Activated T-cell treated with anti-CD3 and anti-CD28 coated beads, Interleukin-2, amount 50 U/mL, for 24 hours (primary cell): Measurements from ENCODE around the gene FDPS.
"Not testable (repeated sequence)": the region's sequence is repeated elsewhere in the genome, so short reads cannot be mapped to it uniquely, and the experiment has no call there.

ENCODE experiments used
- DNase-seq: peaks from one replicate; pipeline ENCODE4 v3.0.0-alpha.2; 2020
- H3K27ac Mint-ChIP-seq: 2 replicates; pipeline ENCODE4 v1.8.0; 2020; ENCODE audit warnings: mild to moderate bottlenecking, mixed read lengths
- H3K27me3 Mint-ChIP-seq: 2 replicates; pipeline ENCODE4 v1.8.0; 2020; ENCODE audit warnings: mixed read lengths
- H3K36me3 Mint-ChIP-seq: 2 replicates; pipeline ENCODE4 v1.8.0; 2020; ENCODE audit warnings: low read depth, mixed read lengths
- H3K4me1 Mint-ChIP-seq: 2 replicates; pipeline ENCODE4 v1.8.0; 2020; ENCODE audit warnings: low read depth, mixed read lengths
- H3K4me3 Mint-ChIP-seq: 2 replicates; pipeline ENCODE4 v1.8.0; 2020; ENCODE audit warnings: mild to moderate bottlenecking, moderate library complexity, mixed read lengths
- H3K9me3 Mint-ChIP-seq: 2 replicates; pipeline ENCODE4 v1.8.0; 2020; ENCODE audit warnings: mixed read lengths

FDPS gene

DNA sequence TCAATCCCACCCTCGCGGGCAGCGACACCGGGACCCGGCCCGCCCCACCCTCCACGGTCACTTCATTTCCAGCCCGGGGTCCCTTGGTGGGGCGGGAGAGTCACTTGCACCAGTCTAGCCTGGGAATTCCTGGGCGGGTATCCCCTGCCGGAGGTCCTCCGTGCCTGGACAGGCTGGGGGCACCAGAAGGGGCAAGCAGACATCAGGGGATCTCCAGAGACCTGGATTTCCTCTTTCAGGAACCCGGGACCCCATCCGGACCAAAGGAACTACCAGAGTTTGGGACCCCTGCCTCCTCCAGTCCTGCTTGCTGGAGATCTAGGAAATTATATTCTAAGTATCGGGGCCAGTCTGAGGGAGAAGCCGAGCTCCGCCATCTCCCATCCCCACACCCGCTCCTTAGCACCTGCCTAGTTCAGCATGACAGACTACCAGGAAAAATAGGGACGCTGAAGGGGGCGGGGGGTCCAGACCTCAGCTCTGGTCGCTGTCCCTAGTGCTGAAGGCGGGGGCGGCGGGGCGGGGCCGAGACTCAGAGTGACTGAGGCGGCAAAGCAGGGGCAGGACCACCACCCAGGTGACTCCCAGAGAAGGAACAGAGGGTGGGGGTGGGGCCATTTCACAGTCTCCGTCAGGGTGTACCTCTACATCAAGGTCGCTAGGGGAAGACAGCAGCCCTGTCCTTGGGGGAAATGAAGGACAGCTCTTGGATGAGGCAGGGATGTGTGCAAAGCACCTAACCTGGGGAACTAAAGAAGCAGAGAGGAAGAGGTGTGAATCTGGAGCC, 30.6 kb upstream of the FDPS start:
- DNase-seq = peak; percentile 81
- Mint-ChIP-seq H3K4me3 (peak overlapping the region; percentile 78), H3K27me3 (no peaks in the 10 kb centered on the region), H3K27ac (no peak overlapping the region), H3K36me3 (no peaks in the 10 kb centered on the region), H3K4me1 (peaks cover 27% of the 10 kb centered on the region), H3K9me3 (no peaks in the 10 kb centered on the region)

- H3K27ac Mint-ChIP-seq = no peak overlapping the region
- DNase-seq = no peak
- H3K4me1 Mint-ChIP-seq = peaks cover 24% of the 10 kb centered on the region
- H3K4me3 Mint-ChIP-seq = no peak overlapping the region
- no peaks in the 10 kb centered on the region for H3K36me3 Mint-ChIP-seq
- H3K27me3 Mint-ChIP-seq = no peaks in the 10 kb centered on the region
- no peaks in the 10 kb centered on the region for H3K9me3 Mint-ChIP-seq
Observed at GRCh38 chr1:155278689-155279160, 29.9 kb upstream of the FDPS start.

GRCh38 chr1:155279268-155279667, 29.4 kb upstream of the FDPS start:
- Mint-ChIP-seq H3K27ac (no peak overlapping the region), H3K36me3 (no peaks in the 10 kb centered on the region)

DNA sequence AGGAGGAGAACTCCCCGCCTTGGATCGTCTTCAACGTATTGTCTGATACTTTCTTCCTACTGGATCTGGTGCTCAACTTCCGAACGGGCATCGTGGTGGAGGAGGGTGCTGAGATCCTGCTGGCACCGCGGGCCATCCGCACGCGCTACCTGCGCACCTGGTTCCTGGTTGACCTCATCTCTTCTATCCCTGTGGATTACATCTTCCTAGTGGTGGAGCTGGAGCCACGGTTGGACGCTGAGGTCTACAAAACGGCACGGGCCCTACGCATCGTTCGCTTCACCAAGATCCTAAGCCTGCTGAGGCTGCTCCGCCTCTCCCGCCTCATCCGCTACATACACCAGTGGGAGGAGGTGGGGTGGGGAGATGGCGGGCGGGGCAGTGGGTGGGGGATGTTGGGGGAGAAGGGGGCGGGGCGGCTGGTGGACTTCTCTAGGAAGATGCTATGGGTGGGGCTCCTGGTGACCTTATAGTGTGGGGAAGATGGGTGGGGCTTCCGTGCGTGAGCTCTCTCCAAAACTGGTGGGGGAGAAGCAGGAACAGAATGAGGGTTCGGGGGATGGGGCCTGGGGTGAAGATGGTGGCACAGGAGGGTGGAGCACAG, 26.1 kb upstream of the FDPS start:
- Mint-ChIP-seq H3K27me3 (no peaks in the 10 kb centered on the region), H3K9me3 (no peaks in the 10 kb centered on the region), H3K4me1 (peaks cover 6% of the 10 kb centered on the region), H3K4me3 (no peak overlapping the region), H3K27ac (no peak overlapping the region), H3K36me3 (peaks cover 2% of the 10 kb centered on the region)
- no peak for DNase-seq

More at GRCh38 chr1:155279268-155279667, 29.4 kb upstream of the FDPS start:
- DNase-seq = no peak
- H3K9me3 Mint-ChIP-seq = no peaks in the 10 kb centered on the region
- H3K4me1 Mint-ChIP-seq = peaks cover 21% of the 10 kb centered on the region
- no peak overlapping the region for H3K4me3 Mint-ChIP-seq
- H3K27me3 Mint-ChIP-seq = no peaks in the 10 kb centered on the region

DNA sequence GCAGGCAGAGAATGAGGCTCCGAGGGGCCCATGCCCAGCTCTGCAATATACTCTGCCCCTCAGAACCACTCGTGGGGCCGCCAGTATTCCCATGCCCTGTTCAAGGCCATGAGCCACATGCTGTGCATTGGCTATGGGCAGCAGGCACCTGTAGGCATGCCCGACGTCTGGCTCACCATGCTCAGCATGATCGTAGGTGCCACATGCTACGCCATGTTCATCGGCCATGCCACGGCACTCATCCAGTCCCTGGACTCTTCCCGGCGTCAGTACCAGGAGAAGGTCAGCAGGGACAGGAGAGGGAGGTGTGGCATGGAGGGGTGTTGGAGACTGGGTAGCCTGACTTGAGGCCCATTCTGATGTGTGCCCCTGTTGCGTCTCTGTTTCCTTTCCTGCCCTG, 24.2 kb upstream of the FDPS start:
- no peak for DNase-seq
- Mint-ChIP-seq H3K4me1 (no peaks in the 10 kb centered on the region), H3K27ac (no peak overlapping the region), H3K9me3 (no peaks in the 10 kb centered on the region), H3K4me3 (no peak overlapping the region), H3K36me3 (peaks cover 3% of the 10 kb centered on the region), H3K27me3 (no peaks in the 10 kb centered on the region)

GRCh38 chr1:155285063-155285462, 23.6 kb upstream of the FDPS start:
- Mint-ChIP-seq H3K4me3 (no peak overlapping the region), H3K27me3 (peaks cover 1% of the 10 kb centered on the region)

DNA sequence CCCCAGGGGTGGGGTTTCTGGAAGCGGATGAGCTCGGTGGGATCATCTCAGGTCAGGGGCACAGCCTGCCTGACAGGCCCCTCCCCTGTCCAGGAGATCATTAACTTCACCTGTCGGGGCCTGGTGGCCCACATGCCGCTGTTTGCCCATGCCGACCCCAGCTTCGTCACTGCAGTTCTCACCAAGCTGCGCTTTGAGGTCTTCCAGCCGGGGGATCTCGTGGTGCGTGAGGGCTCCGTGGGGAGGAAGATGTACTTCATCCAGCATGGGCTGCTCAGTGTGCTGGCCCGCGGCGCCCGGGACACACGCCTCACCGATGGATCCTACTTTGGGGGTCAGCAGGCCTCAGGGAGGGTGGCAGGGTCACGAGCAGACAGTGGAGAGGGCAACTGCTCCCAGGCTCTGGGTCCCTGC, 23.0 kb upstream of the FDPS start:
- Mint-ChIP-seq H3K4me1 (no peaks in the 10 kb centered on the region), H3K9me3 (no peaks in the 10 kb centered on the region), H3K4me3 (no peak overlapping the region), H3K36me3 (peaks cover 3% of the 10 kb centered on the region), H3K27ac (no peak overlapping the region), H3K27me3 (peaks cover 5% of the 10 kb centered on the region)
- no peak for DNase-seq

More at GRCh38 chr1:155285063-155285462, 23.6 kb upstream of the FDPS start:
- Mint-ChIP-seq H3K9me3 (no peaks in the 10 kb centered on the region), H3K4me1 (no peaks in the 10 kb centered on the region), H3K36me3 (peaks cover 3% of the 10 kb centered on the region), H3K27ac (no peak overlapping the region)
- no peak for DNase-seq

- Mint-ChIP-seq H3K27ac (no peak overlapping the region), H3K4me3 (no peak overlapping the region), H3K27me3 (peaks cover 5% of the 10 kb centered on the region), H3K4me1 (no peaks in the 10 kb centered on the region), H3K36me3 (peaks cover 3% of the 10 kb centered on the region), H3K9me3 (no peaks in the 10 kb centered on the region)
- DNase-seq = no peak
Observed at GRCh38 chr1:155286544-155286943, 22.1 kb upstream of the FDPS start.

- H3K4me3 Mint-ChIP-seq = no peak overlapping the region
- H3K36me3 Mint-ChIP-seq = peaks cover 3% of the 10 kb centered on the region
- no peak for DNase-seq
- peaks cover 5% of the 10 kb centered on the region for H3K27me3 Mint-ChIP-seq
- H3K9me3 Mint-ChIP-seq = no peaks in the 10 kb centered on the region
- H3K4me1 Mint-ChIP-seq = no peaks in the 10 kb centered on the region
- no peak overlapping the region for H3K27ac Mint-ChIP-seq
Observed at GRCh38 chr1:155287987-155288543, 20.6 kb upstream of the FDPS start.

GRCh38 chr1:155291006-155291405, 17.7 kb upstream of the FDPS start:
- not testable (repeated sequence) for H3K36me3 Mint-ChIP-seq, H3K4me1 Mint-ChIP-seq, DNase-seq, H3K27ac Mint-ChIP-seq, H3K4me3 Mint-ChIP-seq, H3K9me3 Mint-ChIP-seq
- peaks cover 28% of the 10 kb centered on the region for H3K27me3 Mint-ChIP-seq

DNA sequence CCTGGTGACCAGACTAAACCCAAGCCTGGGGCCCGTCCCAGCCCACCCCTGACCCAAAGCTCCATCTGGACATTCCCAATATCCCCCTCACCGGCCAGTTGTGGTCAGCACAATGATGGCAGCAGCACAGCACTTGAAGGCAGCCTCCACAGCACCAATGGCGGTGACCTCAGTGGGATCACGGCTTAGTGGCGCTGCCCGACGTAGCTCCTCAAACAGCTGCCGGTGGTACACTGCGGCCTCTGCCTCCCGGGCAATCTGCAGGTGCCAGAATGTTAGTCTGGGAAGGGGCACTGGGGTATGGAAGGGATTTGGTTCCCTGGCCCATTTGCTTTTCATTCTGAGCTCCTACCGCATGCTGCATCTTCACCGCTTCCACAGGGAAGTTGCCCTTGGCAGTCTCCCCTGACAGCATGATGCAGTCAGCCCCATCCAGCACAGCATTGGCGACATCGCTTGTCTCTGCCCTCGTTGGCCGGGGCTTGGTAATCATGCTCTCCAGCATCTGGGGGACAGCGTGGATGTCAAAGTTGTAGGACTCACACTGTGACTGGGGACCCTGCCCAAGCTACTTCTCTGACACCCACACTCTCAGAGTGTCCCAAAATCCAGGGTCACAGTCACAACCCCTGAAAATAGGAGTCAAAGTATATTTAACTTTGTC, 15.4 kb upstream of the FDPS start:
- no peaks in the 10 kb centered on the region for H3K36me3 Mint-ChIP-seq
- H3K4me3 Mint-ChIP-seq = no peak overlapping the region
- DNase-seq = no peak
- H3K4me1 Mint-ChIP-seq = peaks cover 7% of the 10 kb centered on the region
- no peak overlapping the region for H3K27ac Mint-ChIP-seq
- peaks cover 47% of the 10 kb centered on the region for H3K27me3 Mint-ChIP-seq
- no peaks in the 10 kb centered on the region for H3K9me3 Mint-ChIP-seq

DNA sequence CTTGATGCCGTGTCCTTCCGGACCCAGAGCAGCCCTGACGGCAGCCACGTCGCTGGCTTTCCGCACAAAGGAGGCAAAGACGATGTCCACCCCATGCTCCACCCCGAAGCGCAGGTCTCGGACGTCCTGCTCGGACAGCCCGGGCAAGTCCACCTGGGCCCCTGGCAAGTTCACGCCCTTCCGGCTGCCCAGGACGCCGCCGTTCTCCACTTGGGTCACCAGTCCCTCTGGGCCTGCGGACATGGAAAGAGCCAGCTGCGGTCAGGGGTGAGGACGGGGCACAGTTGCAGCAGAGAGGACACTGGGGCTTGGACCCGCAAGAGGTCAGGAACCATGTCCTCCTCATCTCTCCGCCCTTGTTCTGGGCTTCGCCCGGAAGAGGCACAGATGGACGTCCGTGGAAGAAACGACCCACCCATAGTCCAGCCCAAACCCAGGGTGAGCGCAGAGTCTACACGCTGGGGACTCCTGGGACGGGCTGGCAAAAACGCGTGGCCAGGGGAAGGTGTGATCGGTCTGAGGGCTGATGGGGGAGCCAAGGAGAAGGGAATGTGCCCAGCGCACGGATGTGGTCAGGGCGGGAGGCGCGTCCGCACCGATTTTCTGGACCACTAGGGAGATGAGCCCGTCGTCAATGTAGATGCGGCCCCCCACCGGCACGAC, 14.0 kb upstream of the FDPS start:
- H3K4me3 Mint-ChIP-seq = no peak overlapping the region
- no peak for DNase-seq
- no peaks in the 10 kb centered on the region for H3K36me3 Mint-ChIP-seq
- H3K27me3 Mint-ChIP-seq = peaks cover 47% of the 10 kb centered on the region
- H3K9me3 Mint-ChIP-seq = no peaks in the 10 kb centered on the region
- H3K27ac Mint-ChIP-seq = no peak overlapping the region
- peaks cover 7% of the 10 kb centered on the region for H3K4me1 Mint-ChIP-seq

DNA sequence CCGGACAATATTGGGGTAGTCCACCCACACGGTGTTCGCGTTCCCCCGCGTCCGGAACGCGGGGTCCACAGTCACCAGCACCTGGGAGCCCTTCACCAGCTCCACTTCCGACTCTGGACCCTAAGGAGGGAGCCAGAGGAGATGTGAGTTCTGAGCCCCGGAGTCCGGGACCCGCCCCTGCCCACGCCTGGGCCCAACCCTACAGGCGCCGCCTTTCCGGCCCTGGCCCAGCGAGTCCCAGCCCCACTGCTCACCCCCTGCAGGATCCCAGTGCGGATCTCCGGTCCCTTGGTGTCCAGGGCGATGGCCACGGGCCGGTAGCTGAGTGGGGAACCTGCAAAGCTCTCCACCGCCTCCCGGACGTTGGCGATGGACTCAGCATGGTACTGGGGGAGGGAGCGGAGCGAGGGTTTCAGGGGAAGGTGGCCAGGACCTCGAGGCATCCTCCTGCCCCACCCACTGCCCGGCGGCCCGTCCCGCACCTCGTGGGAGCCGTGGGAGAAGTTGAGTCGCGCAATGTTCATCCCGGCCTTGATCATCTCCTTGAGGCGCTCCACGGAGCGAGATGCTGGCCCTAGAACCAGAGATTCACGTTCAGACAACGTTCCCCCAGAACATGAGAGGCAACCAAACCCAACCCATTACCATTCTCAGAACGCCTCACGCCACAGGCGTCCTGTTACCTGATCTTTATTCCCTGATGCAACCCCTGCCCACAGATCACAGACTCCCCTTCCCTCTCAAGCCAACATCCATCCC, 13.3 kb upstream of the FDPS start:
- H3K9me3 Mint-ChIP-seq = no peaks in the 10 kb centered on the region
- no peaks in the 10 kb centered on the region for H3K36me3 Mint-ChIP-seq
- peaks cover 7% of the 10 kb centered on the region for H3K4me1 Mint-ChIP-seq
- peaks cover 43% of the 10 kb centered on the region for H3K27me3 Mint-ChIP-seq
- no peak overlapping the region for H3K4me3 Mint-ChIP-seq
- H3K27ac Mint-ChIP-seq = no peak overlapping the region
- no peak for DNase-seq

GRCh38 chr1:155295942-155296267, 12.8 kb upstream of the FDPS start:
- no peaks in the 10 kb centered on the region for H3K9me3 Mint-ChIP-seq
- H3K27me3 Mint-ChIP-seq = peaks cover 42% of the 10 kb centered on the region
- H3K4me1 Mint-ChIP-seq = peaks cover 7% of the 10 kb centered on the region
- H3K4me3 Mint-ChIP-seq = no peak overlapping the region
- H3K36me3 Mint-ChIP-seq = no peaks in the 10 kb centered on the region
- DNase-seq = no peak
- H3K27ac Mint-ChIP-seq = no peak overlapping the region
